SK-N-SH treated with all-trans-retinoic acid at 6 μM for 48 hours (cell line): ENCODE data around the gene FCHSD2.

Experiments used
- ARNTL ChIP-seq: fragments of 450-650 bp; formaldehyde crosslinking; IDR thresholded peaks from 2 replicates; pipeline ENCODE4 v1.5.0; 2020; ENCODE audit warnings: low read depth, mild to moderate bottlenecking, moderate library complexity, borderline replicate concordance
- BACH2 ChIP-seq: fragments of 250-450 bp; sonication (Bioruptor Pico); IDR thresholded peaks from 2 replicates; pipeline ENCODE4 v1.9.0; 2021; ENCODE audit warnings: mild to moderate bottlenecking, borderline replicate concordance
- PPARA ChIP-seq: fragments of 250-450 bp; sonication (Bioruptor Pico); IDR thresholded peaks from 2 replicates; pipeline ENCODE4 v1.5.0; 2020; ENCODE audit warnings: mild to moderate bottlenecking, borderline replicate concordance
- TCF4 ChIP-seq: fragments of 250-450 bp; sonication (Bioruptor Pico); IDR thresholded peaks from 2 replicates; pipeline ENCODE4 v1.8.0; 2021; ENCODE audit warnings: mild to moderate bottlenecking, moderate library complexity, borderline replicate concordance
- ZC3H10 ChIP-seq: fragments of 250-450 bp; sonication (Bioruptor Pico); IDR thresholded peaks from 2 replicates; pipeline ENCODE4 v1.5.1; 2021; ENCODE audit warnings: mild to moderate bottlenecking, moderate library complexity
- ZFP3 ChIP-seq: fragments of 250-450 bp; sonication (Bioruptor Pico); IDR thresholded peaks from 2 replicates; pipeline ENCODE4 v1.5.0; 2020; ENCODE audit warnings: mild to moderate bottlenecking, moderate library complexity
- ZFP30 ChIP-seq: fragments of 450-650 bp; formaldehyde crosslinking; IDR thresholded peaks from 2 replicates; pipeline ENCODE4 v1.5.0; 2022; ENCODE audit warnings: mild to moderate bottlenecking, moderate library complexity
- ZNF565 ChIP-seq: fragments of 450-650 bp; formaldehyde crosslinking; conservative IDR thresholded peaks from 2 replicates; pipeline ENCODE4 v1.5.0; 2020; ENCODE audit warnings: low read depth, mild to moderate bottlenecking, moderate library complexity
- TF ChIP-seq, protein P1 (sequence below): fragments of 250-450 bp; sonication (Bioruptor Pico); IDR thresholded peaks from 2 replicates; pipeline ENCODE4 v1.5.1; 2020; ENCODE audit warnings: low read depth, mild to moderate bottlenecking, moderate library complexity
- TF ChIP-seq, protein P2 (sequence below): fragments of 250-450 bp; sonication (Bioruptor Pico); IDR thresholded peaks from 2 replicates; pipeline ENCODE4 v1.8.0; 2020; ENCODE audit warnings: mild to moderate bottlenecking, moderate library complexity, borderline replicate concordance

- TF ChIP-seq, protein P1, sequence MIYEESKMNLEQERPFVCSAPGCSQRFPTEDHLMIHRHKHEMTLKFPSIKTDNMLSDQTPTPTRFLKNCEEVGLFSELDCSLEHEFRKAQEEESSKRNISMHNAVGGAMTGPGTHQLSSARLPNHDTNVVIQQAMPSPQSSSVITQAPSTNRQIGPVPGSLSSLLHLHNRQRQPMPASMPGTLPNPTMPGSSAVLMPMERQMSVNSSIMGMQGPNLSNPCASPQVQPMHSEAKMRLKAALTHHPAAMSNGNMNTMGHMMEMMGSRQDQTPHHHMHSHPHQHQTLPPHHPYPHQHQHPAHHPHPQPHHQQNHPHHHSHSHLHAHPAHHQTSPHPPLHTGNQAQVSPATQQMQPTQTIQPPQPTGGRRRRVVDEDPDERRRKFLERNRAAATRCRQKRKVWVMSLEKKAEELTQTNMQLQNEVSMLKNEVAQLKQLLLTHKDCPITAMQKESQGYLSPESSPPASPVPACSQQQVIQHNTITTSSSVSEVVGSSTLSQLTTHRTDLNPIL (CRISPR knock-in tag) = no peak
- TF ChIP-seq, protein P2, sequence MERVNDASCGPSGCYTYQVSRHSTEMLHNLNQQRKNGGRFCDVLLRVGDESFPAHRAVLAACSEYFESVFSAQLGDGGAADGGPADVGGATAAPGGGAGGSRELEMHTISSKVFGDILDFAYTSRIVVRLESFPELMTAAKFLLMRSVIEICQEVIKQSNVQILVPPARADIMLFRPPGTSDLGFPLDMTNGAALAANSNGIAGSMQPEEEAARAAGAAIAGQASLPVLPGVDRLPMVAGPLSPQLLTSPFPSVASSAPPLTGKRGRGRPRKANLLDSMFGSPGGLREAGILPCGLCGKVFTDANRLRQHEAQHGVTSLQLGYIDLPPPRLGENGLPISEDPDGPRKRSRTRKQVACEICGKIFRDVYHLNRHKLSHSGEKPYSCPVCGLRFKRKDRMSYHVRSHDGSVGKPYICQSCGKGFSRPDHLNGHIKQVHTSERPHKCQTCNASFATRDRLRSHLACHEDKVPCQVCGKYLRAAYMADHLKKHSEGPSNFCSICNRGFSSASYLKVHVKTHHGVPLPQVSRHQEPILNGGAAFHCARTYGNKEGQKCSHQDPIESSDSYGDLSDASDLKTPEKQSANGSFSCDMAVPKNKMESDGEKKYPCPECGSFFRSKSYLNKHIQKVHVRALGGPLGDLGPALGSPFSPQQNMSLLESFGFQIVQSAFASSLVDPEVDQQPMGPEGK = no peak
- TF ChIP-seq PPARA (CRISPR knock-in tag) (no peak), BACH2 (no peak), ZFP30 (CRISPR knock-in tag) (no peak), ARNTL (CRISPR knock-in tag) (no peak), TCF4 (CRISPR knock-in tag) (no peak), ZNF565 (CRISPR knock-in tag) (no peak), ZC3H10 (CRISPR knock-in tag) (no peak), ZFP3 (CRISPR knock-in tag) (no peak)
Measured at GRCh38 chr11:73106347-73106746, 35.8 kb downstream of the FCHSD2 start.
